ENCODE results near the gene SCN9A.
"Not testable (repeated sequence)": the region's sequence is repeated elsewhere in the genome, so short reads cannot be mapped to it uniquely, and the experiment has no call there.

SCN9A gene

GRCh38 chr2:166223298-166223697, 152.4 kb downstream of the SCN9A start:
- Histone ChIP-seq H3K4me2 (ENCODE audit: low read depth, low read length) (no peak overlapping the region), H2AFZ (ENCODE audit: low read length) (no peak overlapping the region), H3K9me2 (replicated peaks; ENCODE audit: insufficient read depth, low read length) (no peaks in the 10 kb centered on the region), H3K27ac (ENCODE audit: low read length) (no peak overlapping the region), H3K4me1 (ENCODE audit: low read length) (no peaks in the 10 kb centered on the region), H3F3A (ENCODE audit: insufficient read depth, low read length) (no peaks in the 10 kb centered on the region), H3K9me3 (replicated peaks; ENCODE audit: insufficient read depth, low read length) (no peaks in the 10 kb centered on the region), H3K27me3 (replicated peaks; ENCODE audit: insufficient read depth, low read length) (no peaks in the 10 kb centered on the region), H3K4me3 (ENCODE audit: low read length) (no peak overlapping the region), H3K36me3 (replicated peaks; ENCODE audit: insufficient read depth, low read length) (no peaks in the 10 kb centered on the region), H3K9ac (ENCODE audit: low read length) (no peak overlapping the region), H4K20me1 (ENCODE audit: insufficient read depth, low read length) (no peaks in the 10 kb centered on the region), H3K79me2 (ENCODE audit: low read length) (no peaks in the 10 kb centered on the region)
- no peak for TF ChIP-seq CTCF (IDR thresholded peaks at IDR 0.05; ENCODE audit: low read length)
- TF ChIP-seq EZH2 (optimal IDR thresholded peaks at IDR 0.05; ENCODE audit: low read depth, low read length) = no peak
- TF ChIP-seq EZH2phosphoT487 (IDR thresholded peaks at IDR 0.05; ENCODE audit: low read length) = no peak
- DNase-seq = no peak

GRCh38 chr2:166211079-166211478, 164.7 kb downstream of the SCN9A start:
- H3K4me3 ChIP-seq (ENCODE audit: low read length) = no peak overlapping the region
- no peaks in the 10 kb centered on the region for H4K20me1 ChIP-seq (ENCODE audit: insufficient read depth, low read length)
- TF ChIP-seq CTCF (IDR thresholded peaks at IDR 0.05; ENCODE audit: low read length) = no peak
- no peak for TF ChIP-seq EZH2phosphoT487 (IDR thresholded peaks at IDR 0.05; ENCODE audit: low read length)
- TF ChIP-seq EZH2 (optimal IDR thresholded peaks at IDR 0.05; ENCODE audit: low read depth, low read length) = no peak
- H3K79me2 ChIP-seq (ENCODE audit: low read length) = no peaks in the 10 kb centered on the region
- no peaks in the 10 kb centered on the region for H3K27me3 ChIP-seq (replicated peaks; ENCODE audit: insufficient read depth, low read length)
- no peaks in the 10 kb centered on the region for H3K4me1 ChIP-seq (ENCODE audit: low read length)
- no peaks in the 10 kb centered on the region for H3K36me3 ChIP-seq (replicated peaks; ENCODE audit: insufficient read depth, low read length)
- no peak overlapping the region for H2AFZ ChIP-seq (ENCODE audit: low read length)
- H3F3A ChIP-seq (ENCODE audit: insufficient read depth, low read length) = no peaks in the 10 kb centered on the region
- no peak overlapping the region for H3K27ac ChIP-seq (ENCODE audit: low read length)
- DNase-seq = no peak
- H3K9ac ChIP-seq (ENCODE audit: low read length) = no peak overlapping the region
- H3K9me3 ChIP-seq (replicated peaks; ENCODE audit: insufficient read depth, low read length) = no peaks in the 10 kb centered on the region
- H3K9me2 ChIP-seq (replicated peaks; ENCODE audit: insufficient read depth, low read length) = no peaks in the 10 kb centered on the region
- no peak overlapping the region for H3K4me2 ChIP-seq (ENCODE audit: low read depth, low read length)

GRCh38 chr2:166209944-166210343, 165.8 kb downstream of the SCN9A start:
- H3K4me2 ChIP-seq (ENCODE audit: low read depth, low read length); H3K9me2 ChIP-seq (replicated peaks; ENCODE audit: insufficient read depth, low read length); H3K9me3 ChIP-seq (replicated peaks; ENCODE audit: insufficient read depth, low read length); H3K27me3 ChIP-seq (replicated peaks; ENCODE audit: insufficient read depth, low read length); H3K4me3 ChIP-seq (ENCODE audit: low read length); H2AFZ ChIP-seq (ENCODE audit: low read length); H4K20me1 ChIP-seq (ENCODE audit: insufficient read depth, low read length); H3K27ac ChIP-seq (ENCODE audit: low read length); H3K36me3 ChIP-seq (replicated peaks; ENCODE audit: insufficient read depth, low read length); H3K9ac ChIP-seq (ENCODE audit: low read length); H3K79me2 ChIP-seq (ENCODE audit: low read length); H3F3A ChIP-seq (ENCODE audit: insufficient read depth, low read length); DNase-seq; H3K4me1 ChIP-seq (ENCODE audit: low read length): not testable (repeated sequence)

GRCh38 chr2:166209367-166209766, 166.4 kb downstream of the SCN9A start:
- H2AFZ ChIP-seq (ENCODE audit: low read length); H3K4me1 ChIP-seq (ENCODE audit: low read length); H3K4me2 ChIP-seq (ENCODE audit: low read depth, low read length); H4K20me1 ChIP-seq (ENCODE audit: insufficient read depth, low read length); DNase-seq; H3K27me3 ChIP-seq (replicated peaks; ENCODE audit: insufficient read depth, low read length); H3K36me3 ChIP-seq (replicated peaks; ENCODE audit: insufficient read depth, low read length); H3K27ac ChIP-seq (ENCODE audit: low read length); H3K9me2 ChIP-seq (replicated peaks; ENCODE audit: insufficient read depth, low read length); H3F3A ChIP-seq (ENCODE audit: insufficient read depth, low read length); H3K79me2 ChIP-seq (ENCODE audit: low read length); H3K9ac ChIP-seq (ENCODE audit: low read length); H3K9me3 ChIP-seq (replicated peaks; ENCODE audit: insufficient read depth, low read length); H3K4me3 ChIP-seq (ENCODE audit: low read length): not testable (repeated sequence)

- H3K4me1 ChIP-seq (ENCODE audit: low read length); H3K4me3 ChIP-seq (ENCODE audit: low read length); H3F3A ChIP-seq (ENCODE audit: insufficient read depth, low read length); H2AFZ ChIP-seq (ENCODE audit: low read length); H3K9me3 ChIP-seq (replicated peaks; ENCODE audit: insufficient read depth, low read length); H3K36me3 ChIP-seq (replicated peaks; ENCODE audit: insufficient read depth, low read length); H3K9me2 ChIP-seq (replicated peaks; ENCODE audit: insufficient read depth, low read length); H4K20me1 ChIP-seq (ENCODE audit: insufficient read depth, low read length); H3K27ac ChIP-seq (ENCODE audit: low read length); H3K27me3 ChIP-seq (replicated peaks; ENCODE audit: insufficient read depth, low read length); H3K79me2 ChIP-seq (ENCODE audit: low read length); H3K9ac ChIP-seq (ENCODE audit: low read length); H3K4me2 ChIP-seq (ENCODE audit: low read depth, low read length); DNase-seq: not testable (repeated sequence)
Observed at GRCh38 chr2:166206153-166206552, 169.6 kb downstream of the SCN9A start.

Measured in MM.1S (cell line).